CD4-positive, alpha-beta T cell treated with Interleukin-15 for 4 hours (primary cell): Measurements from ENCODE around the gene PLXNA1.

Experiments used
- DNase-seq: peaks from one replicate; pipeline ENCODE4 v3.0.0-alpha.2; 2020; ENCODE audit warnings: low spot score

Gene PLXNA1

GRCh38 chr3:126952983-126953660, 29.8 kb upstream of the PLXNA1 start:
- DNase-seq: no peak

DNA sequence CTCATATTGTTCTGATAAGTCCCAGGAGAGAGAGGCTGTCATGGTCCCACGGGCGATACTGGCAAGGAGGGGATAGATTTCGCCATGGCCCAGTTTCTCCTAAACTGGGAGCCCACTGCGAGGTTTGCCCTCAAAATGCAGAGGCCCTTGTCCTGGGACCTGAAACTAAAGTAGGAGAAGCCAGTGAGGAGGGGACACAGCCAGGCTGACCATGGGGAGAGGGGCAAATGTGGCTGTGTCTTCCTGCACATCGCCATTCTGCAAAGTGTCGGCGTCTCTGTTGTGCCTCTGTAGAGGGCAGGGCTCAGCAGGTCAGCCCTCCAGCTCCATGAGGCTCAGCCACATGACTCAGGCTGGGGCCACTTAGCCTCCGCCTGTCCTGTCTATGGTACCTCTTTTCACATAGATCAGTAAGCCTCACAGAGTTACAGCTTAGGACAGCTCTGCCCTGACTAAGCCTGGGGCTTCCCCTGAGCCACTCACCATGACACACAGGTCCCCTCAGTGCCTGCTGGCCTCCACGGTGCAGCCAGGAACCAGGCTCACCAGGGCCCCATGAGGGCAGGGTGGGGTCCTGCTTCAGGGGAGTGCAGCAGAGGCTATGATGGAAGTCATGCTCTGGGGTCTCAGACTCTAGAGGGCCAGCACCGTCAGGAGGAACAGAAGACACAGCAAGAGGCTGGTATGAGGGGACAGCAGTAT, 28.6 kb upstream of the PLXNA1 start:
- DNase-seq: no peak

DNA sequence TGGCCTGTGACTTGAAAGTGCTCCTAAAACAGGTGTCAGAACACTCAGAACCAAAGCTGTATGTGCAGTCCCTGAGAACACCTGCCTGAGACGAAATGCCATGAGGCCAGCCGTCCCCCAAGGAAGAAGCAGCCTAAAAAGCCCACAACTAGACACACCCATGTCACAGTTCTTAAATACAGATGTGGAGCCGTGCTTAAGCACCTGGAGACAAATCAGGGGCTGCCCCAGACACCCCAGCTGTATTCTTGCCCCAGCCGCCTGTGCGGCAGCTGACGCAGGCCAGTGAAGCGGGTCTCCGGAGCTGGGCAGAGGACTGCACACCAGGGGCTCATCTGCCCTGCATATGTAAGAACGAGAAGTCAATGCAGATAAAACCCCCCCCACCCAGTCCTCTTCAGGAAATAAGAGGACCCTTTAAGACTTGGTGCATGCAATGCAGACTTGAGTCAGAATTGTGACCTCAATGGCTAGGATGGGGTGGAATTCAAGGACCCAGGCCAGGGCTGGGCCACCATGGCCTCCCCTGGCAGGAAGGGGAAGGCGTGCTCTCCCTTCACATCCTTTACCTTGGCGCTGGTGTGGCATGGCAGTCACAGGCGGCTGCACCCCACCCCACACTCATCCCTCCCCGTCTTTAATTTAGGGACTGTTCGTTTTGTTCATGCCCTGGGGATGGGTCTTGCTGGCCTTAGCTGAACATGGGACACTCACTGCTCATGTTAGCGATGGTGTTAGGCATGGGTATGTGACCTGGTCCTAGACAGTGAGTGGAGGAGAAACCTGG, 27.7 kb upstream of the PLXNA1 start:
- DNase-seq: no peak

- no peak for DNase-seq
Observed at GRCh38 chr3:126956361-126956760, 26.6 kb upstream of the PLXNA1 start.

GRCh38 chr3:126956866-126957650, 25.9 kb upstream of the PLXNA1 start:
- DNase-seq: no peak

GRCh38 chr3:126957776-126958637, 24.9 kb upstream of the PLXNA1 start:
- DNase-seq: no peak

DNA sequence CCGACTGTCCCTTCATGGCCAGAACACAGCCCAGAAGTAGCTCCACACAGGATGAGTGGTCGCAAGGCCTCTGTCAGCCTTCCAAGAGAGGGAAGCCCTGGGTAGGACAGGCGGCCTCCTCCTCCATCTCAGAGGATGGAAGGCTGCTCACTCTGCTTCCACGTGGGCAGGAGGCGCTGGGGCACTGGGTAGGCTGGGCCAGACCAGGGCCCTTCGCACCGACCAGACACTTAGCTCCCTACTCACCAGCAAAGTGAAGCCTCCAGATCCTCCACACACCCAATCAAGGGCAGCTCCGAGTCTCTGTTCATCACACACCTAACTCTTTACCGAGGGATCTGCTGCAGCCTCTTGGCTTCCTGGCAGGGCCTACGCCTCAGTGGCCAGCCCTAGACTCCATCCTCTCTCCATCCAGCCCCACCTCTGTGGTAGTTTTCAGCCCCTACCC, 24.3 kb upstream of the PLXNA1 start:
- no peak for DNase-seq

DNA sequence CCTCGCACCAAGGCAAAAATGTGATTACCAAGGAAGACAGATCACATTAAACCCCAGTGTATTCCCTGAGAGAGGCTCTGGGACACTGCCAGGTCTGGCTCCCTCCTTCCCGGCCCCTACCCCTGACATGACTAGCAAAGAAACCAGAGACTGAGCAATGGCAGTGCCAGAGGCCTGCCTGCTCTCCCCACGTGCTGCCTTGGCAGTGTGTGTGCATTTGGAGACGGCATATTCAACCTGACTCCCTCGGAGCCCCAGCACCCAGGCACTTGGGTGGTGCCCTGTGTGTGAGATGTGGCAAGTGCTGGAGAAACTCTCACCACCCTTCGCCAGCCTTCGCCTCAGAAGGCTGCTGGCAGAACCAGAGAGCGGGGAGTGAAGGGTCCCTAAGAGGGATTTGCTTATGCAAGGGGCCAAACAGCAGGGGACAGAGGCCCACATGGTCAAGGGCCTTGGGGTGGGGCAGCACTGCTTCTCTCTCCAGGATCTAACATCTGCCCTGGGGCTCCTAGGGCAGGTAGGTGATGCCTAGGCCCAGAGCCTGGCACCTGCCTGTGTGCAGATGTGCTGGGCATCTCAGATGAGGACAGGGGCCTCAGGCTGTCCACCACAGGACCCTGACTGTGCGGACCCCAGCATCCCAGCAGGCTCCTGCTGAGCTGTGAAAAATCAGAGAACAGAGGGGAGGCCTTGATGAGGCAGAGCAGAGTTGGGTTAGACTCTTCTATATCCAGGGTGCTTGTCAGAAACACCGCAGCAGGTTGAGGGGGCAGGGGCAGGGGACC, 23.6 kb upstream of the PLXNA1 start:
- DNase-seq: no peak

DNA sequence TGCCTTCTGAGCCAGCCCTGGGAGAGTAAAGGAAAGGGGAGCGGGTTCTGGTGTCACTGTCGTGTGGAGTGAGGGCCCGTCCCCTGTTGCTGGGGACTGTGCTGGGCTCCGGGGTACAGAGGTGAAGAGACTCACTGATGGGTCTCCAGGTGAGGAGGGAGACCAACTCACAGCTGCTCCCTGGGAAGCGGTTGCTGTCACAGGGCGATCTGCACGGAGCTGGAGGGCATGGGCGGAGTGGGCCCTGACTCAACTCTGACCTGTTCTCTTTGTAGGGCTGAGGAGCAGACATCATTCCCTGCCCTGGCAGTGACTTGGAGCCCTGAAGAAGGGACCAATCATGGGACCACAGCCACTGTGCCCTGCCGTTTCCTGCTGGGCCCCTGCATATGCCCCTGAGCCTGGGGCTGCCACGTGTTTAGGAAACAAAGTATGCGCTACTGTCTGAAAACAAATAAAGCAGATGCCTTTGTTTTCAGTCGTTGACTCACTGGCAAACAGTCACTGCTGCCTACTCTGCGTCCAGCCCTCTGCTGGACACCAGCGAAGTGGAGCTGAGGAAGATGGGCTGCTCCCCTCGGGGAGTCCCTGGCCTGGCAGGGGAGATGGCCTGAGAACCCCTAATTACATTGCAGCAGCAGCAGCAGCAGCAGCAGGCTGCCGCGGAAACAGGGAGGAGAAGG, 22.9 kb upstream of the PLXNA1 start:
- no peak for DNase-seq

DNA sequence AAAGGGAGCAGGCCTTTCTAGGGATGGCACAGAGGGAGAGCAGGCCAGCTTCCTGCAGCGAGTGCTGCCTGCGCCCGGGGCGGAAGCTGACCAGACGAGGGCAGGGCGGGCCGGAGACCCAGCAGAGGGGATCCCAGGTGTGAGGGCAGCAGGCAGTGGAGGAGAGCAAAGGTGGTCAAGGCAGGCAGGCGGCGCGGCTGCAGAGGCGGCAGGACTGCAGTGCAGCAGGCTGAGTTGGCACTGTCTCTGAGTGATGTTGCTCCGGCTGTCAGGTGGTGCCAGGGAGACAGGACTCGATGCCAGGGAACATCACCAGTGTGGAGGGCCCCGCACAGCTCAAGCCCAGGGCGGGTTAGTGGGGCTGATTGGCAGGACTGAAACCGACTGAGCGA, 22.3 kb upstream of the PLXNA1 start:
- no peak for DNase-seq

- DNase-seq: no peak
Observed at GRCh38 chr3:126961191-126961790, 21.6 kb upstream of the PLXNA1 start.

DNA sequence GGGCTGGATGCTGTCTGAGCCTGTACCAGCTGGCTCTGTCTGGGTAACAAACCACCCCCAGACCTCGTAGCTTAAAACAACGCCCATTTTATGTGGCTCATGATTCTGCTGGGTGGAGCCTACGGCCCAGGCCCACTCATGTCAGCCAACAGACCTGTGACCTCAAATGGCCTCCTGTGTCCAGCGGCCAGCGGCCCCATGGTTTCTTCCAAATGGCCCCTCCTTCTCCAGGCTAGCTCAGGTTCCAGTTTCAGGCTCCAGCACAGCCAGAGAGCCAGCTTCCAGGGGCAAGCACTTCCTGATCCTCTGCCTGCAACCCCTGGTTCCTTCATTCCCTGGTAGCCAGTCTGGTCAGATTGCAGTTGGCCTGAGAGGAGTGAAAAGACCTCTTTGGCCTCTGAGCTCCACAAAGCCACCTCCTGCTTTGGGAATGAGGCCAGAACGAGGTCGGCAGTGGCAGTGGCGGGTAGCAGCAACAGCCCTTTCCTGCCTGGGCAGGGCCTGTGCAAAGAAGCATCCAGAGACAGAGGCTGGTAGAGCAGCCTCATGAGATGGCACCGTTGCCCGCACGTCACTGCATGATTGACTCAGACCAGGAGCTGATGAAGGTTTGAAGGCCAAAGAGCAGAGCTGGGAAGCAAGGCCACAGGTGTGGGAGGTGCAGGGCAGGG, 21.0 kb upstream of the PLXNA1 start:
- no peak for DNase-seq

DNA sequence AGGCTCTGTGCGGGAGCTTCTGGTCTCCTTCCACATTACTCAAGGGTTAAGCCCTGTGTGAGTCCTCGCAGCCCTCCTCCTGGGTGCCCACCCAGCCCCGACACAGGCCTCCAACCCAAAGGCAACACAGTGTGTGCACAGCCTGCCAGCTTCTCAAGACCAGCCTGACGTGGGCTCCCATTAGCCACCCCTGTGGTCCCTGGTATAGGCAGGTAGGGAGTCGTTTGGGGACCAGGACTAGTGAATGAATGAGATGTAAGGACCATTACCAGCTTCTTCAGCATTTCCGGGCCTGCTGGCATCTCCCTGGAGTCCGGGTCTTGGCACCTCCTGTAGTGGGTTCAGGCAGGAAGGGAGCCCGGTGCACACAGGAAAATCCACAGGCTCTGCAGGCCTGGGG, 20.2 kb upstream of the PLXNA1 start:
- DNase-seq: no peak

DNA sequence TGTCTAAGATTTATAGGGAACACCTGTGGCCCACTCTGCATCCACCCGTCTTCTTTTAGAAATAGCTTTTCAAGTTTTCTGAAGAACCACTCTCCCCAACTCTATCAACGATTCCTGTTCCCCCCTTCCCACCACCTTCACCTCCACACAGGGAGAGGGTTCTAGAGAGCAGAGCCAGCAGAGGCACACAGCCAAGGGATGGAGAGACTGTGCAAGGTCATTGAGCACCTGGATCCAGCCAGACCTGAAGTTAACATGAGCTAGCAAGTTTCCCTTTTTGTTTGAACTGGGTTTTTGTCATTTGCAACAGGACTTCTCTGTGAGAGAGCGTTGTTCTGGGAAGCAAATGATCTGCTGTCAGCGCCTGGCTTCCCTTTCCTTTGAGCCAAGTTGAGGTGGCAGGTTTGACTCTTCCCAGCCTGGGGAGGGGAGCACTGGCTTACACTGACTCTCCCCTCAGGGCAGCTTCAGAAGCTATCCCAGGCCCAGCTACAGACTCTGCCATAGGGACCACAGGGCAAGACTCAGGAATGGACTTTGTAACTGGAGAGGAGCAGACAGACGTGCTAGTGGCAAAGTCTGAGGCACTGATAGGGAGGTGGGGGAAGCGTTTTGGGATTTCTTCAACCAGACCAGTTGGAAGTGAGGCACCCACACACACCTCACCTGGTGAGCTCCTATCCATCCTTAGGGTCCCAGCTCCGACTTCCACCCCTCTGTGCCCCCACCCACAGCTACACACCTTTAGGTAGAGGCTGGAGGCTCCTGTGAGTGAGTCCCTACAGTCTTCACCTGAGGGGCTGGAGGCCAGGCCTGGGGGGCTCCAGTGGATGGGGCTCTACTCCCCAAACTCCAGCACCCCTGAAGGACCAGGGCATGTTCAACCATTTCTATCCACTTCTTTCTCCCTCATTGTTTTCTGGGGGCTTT, 19.4 kb upstream of the PLXNA1 start:
- DNase-seq: no peak

DNA sequence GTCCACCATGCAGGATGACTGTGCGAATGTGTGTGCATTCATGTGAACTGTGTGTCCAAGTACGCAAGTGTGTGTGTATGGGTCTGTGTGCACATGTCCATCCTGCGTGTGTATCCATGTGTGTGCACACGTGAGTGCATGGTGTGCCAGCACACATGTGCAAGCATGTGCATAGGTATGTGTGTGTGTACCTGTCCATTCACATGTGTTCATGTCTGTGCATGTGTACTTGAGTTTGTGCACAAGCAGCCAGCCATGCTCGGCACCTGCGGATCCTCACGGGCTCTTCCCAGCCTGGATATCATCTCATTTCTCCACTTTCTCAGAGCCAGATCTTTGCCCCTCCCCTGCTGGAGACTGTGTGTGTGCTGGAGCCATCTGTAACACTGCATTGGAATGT, 18.7 kb upstream of the PLXNA1 start:
- DNase-seq: no peak

DNA sequence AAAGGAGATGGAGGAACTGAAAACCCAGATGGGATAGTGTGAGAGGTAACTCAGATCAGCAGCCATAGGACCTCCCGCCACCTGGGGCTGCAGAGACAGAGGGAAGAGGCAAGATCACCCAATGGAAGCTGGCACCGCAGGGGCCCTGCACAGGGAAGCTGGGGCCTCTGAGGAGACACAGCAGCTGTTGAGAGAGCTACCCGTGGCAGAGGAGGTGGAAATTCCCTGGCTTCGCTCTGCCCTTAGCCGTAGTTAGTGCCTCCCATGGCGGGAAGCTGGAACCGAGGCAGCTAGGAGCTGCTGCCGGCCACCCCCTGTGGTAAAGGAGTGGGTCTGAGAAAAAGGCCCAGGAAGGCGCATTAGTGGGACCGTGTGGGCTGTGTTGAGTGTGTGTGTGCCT, 18.0 kb upstream of the PLXNA1 start:
- DNase-seq: no peak

GRCh38 chr3:126965526-126966080, 17.3 kb upstream of the PLXNA1 start:
- no peak for DNase-seq
